Adrenal gland (tissue), 12 donors: Measurements from ENCODE around the gene MCF2L. TPM values are rescaled to one million over a fixed set of nuclear protein-coding genes. Genes with fewer than 3 reads are reported as not detected.

Experiments used
- DNase-seq, 7 donors: peaks; one replicate each; pipeline ENCODE4 v3.0.0-alpha.2; 2019 to 2020
- H3K27ac ChIP-seq, 5 donors: fragments of 200-600 bp; sonication (generic) in 4 of 5; 1 replicate in 3 of 5; 2 replicates in 2 of 5; pipeline versions ENCODE4 v1.5.1 to v1.8.0; 2016 to 2020; ENCODE audit warnings: mild to moderate bottlenecking in 1 of 5
- H3K27me3 ChIP-seq: fragments of 200-600 bp; 2 replicates; pipeline ENCODE4 v1.8.0; 2021
- H3K36me3 ChIP-seq, 2 donors: fragments of 200-600 bp; replicated peaks in 1 of 2; 1 replicate in 1 of 2; 2 replicates in 1 of 2; pipeline versions ENCODE4 v1.5.1 to v1.8.0; 2018 to 2022
- H3K4me1 ChIP-seq, 2 donors: fragments of 200-600 bp; replicated peaks in 1 of 2; 1 replicate in 1 of 2; 2 replicates in 1 of 2; pipeline versions ENCODE4 v1.5.1 to v1.8.0; 2018 to 2021
- H3K4me3 ChIP-seq, 4 donors: fragments of 200-600 bp; sonication (generic) in 3 of 4; one replicate each; pipeline ENCODE4 v1.5.1; 2016 to 2018
- H3K9me3 ChIP-seq, 3 donors: fragments of 200-600 bp; sonication (generic) in 1 of 3; replicated peaks in 1 of 3; 1 replicate in 2 of 3; 2 replicates in 1 of 3; pipeline versions ENCODE4 v1.5.1 to v1.8.0; 2016 to 2021
- POLR2A ChIP-seq, 2 donors: fragments of 450-650 bp; IDR thresholded peaks; one replicate each; pipeline ENCODE4 v1.6.1; 2017; ENCODE audit warnings: antibody characterized with exemption in 2 of 2, mild to moderate bottlenecking in 2 of 2, moderate library complexity in 1 of 2
- WGBS, 4 donors: extraction: QIAGEN DNeasy Blood & Tissue Kit in 2 of 4; methylation state at CpG; one replicate each; pipeline versions ENCODE4 v1.1.5 to v1.1.7; 2013 to 2017; 5-methylcytosine and 5-hydroxymethylcytosine counted together
- intact Hi-C, 2 donors: fragments of 100-400 bp; cut with DNase I; formaldehyde crosslinking; loops; one replicate each; pipeline versions ENCODE4 v1.14.1 to v1.15.0; 2022 to 2023
- polyA plus RNA-seq, 3 donors: library from polyadenylated mRNA; stranded (reverse); fragments of 200-250 nt in 2 of 3; fragments of 350-450 nt in 1 of 3; fragmentation: Illumina TruSeq in 1 of 3; extraction: RNeasy Lipid Tissue Mini Kit (QIAGEN cat#74804) in 1 of 3; gene quantifications; one replicate each; pipeline ENCODE4 v1.2.3, GENCODE V29; 2013 to 2014
- total RNA-seq, 9 donors: library from RNA; depleted of rRNA in 4 of 9; stranded (reverse); fragments of >200 nt in 4 of 9; fragments of 120-200 nt in 1 of 9; fragmentation: NEBNext Ultra II Directional in 1 of 9; extraction: Animal tissue kit (Norgen Biotek cat#: 25700) in 1 of 9; gene quantifications; one replicate each; pipeline versions ENCODE4 v1.1.0 to v1.2.4, GENCODE V29; 2013 to 2023
- TF ChIP-seq, protein P1 (sequence below), 6 experiments: fragments of 450-650 bp in 4 of 6; fragments of 200-600 bp in 2 of 6; sonication (generic) in 1 of 6; IDR thresholded peaks; 1 replicate in 5 of 6; 2 replicates in 1 of 6; pipeline versions ENCODE4 v1.5.1 to v1.8.0; 2016 to 2021; ENCODE audit warnings: antibody characterized with exemption in 6 of 6, mild to moderate bottlenecking in 2 of 6, moderate library complexity in 1 of 6
- donor health status: healthy with polysubstance abuse.
- donor health status: Bipolar disorder and iron deficiency.
- donor health status: DM: yes; HTN: yes; CAD: no.
- donor health status: DM: no; HTN: no; CAD: no.
- donor health status: DM: no; HTN: no; CAD: no.
- donor health status: DM: yes; HTN: yes; CAD: no.

Gene MCF2L
- total and polyA plus RNA-seq, 12 donors = 7.6 to 49.0 (median 15.3) TPM

DNA sequence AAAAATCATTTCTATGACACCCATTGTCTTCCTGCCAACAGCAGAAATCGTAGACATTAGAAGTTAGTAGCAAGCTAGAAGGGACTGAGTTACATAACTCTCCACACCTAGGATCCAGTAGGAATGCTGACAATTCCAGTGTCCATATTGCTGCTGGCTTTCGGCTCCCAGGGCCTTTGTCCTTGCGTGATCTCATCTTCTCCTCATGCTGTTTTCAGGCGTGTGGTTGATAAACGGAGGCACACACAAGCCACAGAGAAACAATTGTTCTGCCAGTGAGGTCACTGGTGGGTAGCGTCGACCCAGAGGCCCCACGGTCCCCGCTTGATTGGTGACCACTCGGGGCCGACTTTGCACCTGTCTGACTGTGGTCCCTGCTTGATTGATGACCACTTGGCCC lies 104.9 kb downstream of the MCF2L start:
- DNase-seq = no peak
- TF ChIP-seq, protein P1, sequence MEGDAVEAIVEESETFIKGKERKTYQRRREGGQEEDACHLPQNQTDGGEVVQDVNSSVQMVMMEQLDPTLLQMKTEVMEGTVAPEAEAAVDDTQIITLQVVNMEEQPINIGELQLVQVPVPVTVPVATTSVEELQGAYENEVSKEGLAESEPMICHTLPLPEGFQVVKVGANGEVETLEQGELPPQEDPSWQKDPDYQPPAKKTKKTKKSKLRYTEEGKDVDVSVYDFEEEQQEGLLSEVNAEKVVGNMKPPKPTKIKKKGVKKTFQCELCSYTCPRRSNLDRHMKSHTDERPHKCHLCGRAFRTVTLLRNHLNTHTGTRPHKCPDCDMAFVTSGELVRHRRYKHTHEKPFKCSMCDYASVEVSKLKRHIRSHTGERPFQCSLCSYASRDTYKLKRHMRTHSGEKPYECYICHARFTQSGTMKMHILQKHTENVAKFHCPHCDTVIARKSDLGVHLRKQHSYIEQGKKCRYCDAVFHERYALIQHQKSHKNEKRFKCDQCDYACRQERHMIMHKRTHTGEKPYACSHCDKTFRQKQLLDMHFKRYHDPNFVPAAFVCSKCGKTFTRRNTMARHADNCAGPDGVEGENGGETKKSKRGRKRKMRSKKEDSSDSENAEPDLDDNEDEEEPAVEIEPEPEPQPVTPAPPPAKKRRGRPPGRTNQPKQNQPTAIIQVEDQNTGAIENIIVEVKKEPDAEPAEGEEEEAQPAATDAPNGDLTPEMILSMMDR (IDR thresholded peaks at IDR 0.05) = no peak
- TF ChIP-seq POLR2A (IDR thresholded peaks at IDR 0.05) = no peak
- no peaks in the 10 kb centered on the region for H3K27me3 ChIP-seq
- H3K4me1 ChIP-seq = no peaks in the 10 kb centered on the region
- H3K9me3 ChIP-seq = no peaks in the 10 kb centered on the region
- intact Hi-C loops = no loop called here
- WGBS, 4 donors = 69 to 87% (median 76%) methylated on average over 5 to 11 of the region's 11 CpGs
- no peak overlapping the region for H3K27ac ChIP-seq
- H3K36me3 ChIP-seq = peaks cover 0 to 13% of the 10 kb centered on the region in 2 donors
- H3K4me3 ChIP-seq = no peak overlapping the region

- no peaks in the 10 kb centered on the region for H3K4me1 ChIP-seq
- TF ChIP-seq, protein P1 (IDR thresholded peaks at IDR 0.05) = no peak
- TF ChIP-seq POLR2A (IDR thresholded peaks at IDR 0.05) = no peak
- H3K36me3 ChIP-seq = peaks cover 0 to 13% of the 10 kb centered on the region in 2 donors
- 86 to 92% (median 88%) methylated on average over 14 to 18 of the region's 18 CpGs for WGBS, 4 donors
- intact Hi-C loops = no loop called here
- no peak overlapping the region for H3K4me3 ChIP-seq
- DNase-seq = no peak
- H3K9me3 ChIP-seq = no peaks in the 10 kb centered on the region
- H3K27ac ChIP-seq = no peak overlapping the region
- H3K27me3 ChIP-seq = no peaks in the 10 kb centered on the region
These were observed 105.4 kb downstream of the MCF2L start for GRCh38 chr13:113074401-113074800.

DNA sequence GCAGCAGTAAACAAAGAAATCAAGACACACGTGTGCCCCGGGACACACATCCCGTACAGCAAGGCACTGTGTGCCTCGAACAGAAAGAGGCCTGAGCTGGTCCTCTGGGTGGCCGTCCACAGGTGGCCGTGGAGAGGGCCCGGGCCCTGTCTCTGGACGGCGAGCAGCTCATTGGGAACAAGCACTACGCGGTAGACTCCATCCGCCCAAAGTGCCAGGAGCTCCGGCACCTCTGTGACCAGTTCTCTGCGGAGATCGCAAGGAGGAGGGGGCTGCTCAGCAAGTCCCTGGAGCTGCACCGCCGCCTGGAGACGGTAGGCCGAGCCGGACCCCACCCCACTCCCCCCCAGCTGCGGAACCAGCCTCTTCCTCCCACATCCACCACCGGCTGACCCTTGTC lies 105.9 kb downstream of the MCF2L start:
- intact Hi-C loops = no loop called here
- Histone ChIP-seq H3K9me3 (no peaks in the 10 kb centered on the region), H3K4me1 (no peaks in the 10 kb centered on the region), H3K27me3 (no peaks in the 10 kb centered on the region), H3K4me3 (no peak overlapping the region), H3K36me3 (peaks cover 0 to 13% of the 10 kb centered on the region in 2 donors), H3K27ac (no peak overlapping the region)
- no peak for DNase-seq
- TF ChIP-seq, protein P1 (IDR thresholded peaks at IDR 0.05) = no peak
- no peak for TF ChIP-seq POLR2A (IDR thresholded peaks at IDR 0.05)
- WGBS, 4 donors = 88 to 92% (median 91%) methylated on average over 13 to 22 of the region's 22 CpGs

DNA sequence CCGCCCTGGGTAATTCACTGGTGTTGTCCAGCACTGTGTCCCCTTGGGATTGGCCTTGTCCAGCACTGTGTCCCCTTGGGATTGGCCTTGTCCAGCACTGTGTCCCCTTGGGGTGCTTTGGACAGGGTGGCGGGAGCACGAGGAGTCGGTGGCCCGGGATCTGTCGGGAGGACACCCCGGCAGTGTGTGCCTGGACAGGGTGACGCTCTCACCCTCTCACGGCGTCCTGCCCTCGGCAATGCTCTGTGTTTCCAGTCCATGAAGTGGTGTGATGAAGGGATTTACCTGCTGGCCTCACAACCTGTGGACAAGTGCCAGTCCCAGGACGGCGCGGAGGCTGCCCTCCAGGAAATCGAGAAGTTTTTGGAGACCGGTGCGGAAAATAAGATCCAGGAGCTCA lies 106.7 kb downstream of the MCF2L start:
- Histone ChIP-seq H3K36me3 (peaks cover 0 to 13% of the 10 kb centered on the region in 2 donors), H3K4me1 (no peaks in the 10 kb centered on the region), H3K27me3 (no peaks in the 10 kb centered on the region), H3K4me3 (no peak overlapping the region), H3K27ac (no peak overlapping the region), H3K9me3 (no peaks in the 10 kb centered on the region)
- WGBS, 4 donors = 95 to 97% (median 95%) methylated on average over 14 to 17 of the region's 17 CpGs
- DNase-seq = no peak
- TF ChIP-seq POLR2A (IDR thresholded peaks at IDR 0.05) = no peak
- TF ChIP-seq, protein P1 (IDR thresholded peaks at IDR 0.05) = no peak
- intact Hi-C loops = no loop called here
